GM10266 (cell line): ENCODE results near the gene C11orf86.

Source experiments
- DNase-seq: peaks from one replicate; pipeline ENCODE4 v3.0.0; 2012; ENCODE audit errors: extremely low spot score
- CTCF ChIP-seq: IDR thresholded peaks from 2 replicates; pipeline ENCODE4 v1.5.1; 2012; ENCODE audit warnings: mild to moderate bottlenecking, low read depth; ENCODE audit not compliant: control insufficient read depth, insufficient read depth; ENCODE audit errors: missing control alignments

Gene C11orf86

GRCh38 chr11:66937193-66937733 lies 37.8 kb upstream of the C11orf86 start:
- TF ChIP-seq CTCF, result no peak
- DNase-seq, result no peak

DNA sequence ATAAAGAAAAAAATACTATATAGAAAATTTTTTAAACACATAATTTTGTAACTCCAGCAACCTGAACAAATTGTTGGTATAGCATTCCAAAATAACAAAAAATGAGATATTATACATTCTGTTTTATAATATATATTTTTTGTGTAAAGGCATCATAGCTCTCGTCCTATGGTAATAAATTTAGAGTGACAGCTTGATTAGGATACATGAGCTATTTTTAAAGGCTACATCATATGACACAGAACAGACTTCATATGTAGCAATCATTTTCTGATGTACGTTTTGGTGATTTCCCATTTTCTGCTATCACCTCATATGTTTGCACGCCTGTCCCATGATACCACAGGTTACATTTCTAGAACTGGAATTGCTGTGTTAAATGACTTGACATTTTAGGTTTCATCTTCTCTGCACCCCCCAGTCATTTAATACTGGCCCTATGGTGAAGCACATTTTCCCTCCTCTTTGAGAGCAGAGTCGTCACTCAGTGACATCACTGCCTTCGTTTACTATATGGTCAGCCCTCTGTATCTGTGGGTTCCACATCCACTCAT lies 36.4 kb upstream of the C11orf86 start:
- TF ChIP-seq CTCF, result no peak
- DNase-seq, result no peak

DNA sequence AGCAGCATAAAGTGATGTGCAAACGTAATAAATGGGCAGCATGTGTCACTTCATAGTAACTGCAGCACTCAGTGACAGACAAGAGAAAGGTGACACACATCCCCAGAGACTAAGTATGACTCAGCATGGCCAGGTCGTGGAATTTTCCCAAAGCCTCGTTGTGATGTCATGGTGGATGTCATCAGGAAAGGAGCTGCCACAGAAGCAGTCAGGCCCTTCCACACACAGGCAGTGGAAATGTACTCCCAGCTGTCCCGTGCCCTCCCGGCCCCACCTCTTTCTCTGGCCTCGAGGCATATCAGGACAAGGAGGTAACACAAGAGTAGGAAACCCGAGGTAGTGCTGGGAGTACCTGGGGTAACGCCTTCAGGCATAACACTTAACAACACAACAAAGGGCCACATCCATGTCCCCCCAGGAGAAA lies 25.0 kb upstream of the C11orf86 start:
- DNase-seq, result no peak
- no peak for TF ChIP-seq CTCF

DNA sequence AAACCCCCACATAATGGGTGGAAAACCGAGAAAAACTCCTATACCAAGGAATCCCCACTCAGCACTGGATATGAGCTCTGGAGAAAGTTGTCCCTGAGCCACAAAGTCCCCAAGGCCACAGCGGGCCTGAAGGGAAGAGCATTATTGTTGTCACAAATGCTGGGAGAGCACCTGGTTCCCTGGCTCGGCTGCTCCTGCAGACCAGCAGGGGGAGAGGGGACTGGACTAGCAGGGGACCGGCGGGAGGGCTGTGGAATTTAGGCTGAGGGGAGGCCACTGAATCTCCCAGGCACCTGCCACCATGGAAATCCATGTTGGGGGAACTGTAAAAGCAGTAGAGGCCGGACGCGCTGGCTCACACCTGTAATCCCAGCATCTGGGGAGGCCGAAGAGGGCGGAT lies 24.0 kb upstream of the C11orf86 start:
- TF ChIP-seq CTCF, result no peak
- no peak for DNase-seq

- no peak for DNase-seq
- TF ChIP-seq CTCF, result no peak
Measured at GRCh38 chr11:66951927-66952337, 23.2 kb upstream of the C11orf86 start.

DNA sequence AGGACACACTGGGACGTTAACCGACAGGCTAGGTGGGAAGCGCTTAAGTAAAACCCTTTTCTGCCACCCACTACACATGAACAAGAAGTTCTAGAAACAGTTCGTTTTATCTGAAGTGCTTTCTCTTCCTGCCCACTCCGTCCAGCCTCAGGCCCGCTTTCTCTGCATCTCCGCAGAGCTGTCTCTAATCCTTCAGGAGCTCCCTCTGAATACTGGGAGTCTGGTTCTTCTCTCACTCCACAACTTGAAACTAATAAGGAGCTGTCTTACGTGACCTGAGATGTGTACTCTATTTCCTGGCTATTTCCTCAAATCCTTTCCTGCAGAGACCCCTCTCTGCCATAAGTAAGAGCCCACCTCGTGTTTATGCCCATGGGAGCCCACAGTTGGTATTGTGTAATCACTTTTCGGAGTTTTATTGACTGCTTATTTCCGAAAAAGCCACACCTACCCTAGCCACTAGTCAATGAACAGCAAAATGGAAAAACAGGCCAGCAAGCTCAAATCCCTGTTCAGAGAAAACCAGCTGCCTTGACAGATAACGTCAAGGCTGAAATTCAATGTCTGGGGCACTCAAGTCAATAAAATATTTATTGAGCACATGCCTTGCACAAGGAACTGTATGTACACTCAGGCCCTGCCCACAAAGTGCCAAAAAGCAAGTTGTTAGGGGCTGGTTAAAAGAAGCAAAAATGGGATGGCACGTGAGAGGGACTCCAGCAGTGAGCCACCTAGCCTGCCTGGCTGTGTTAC lies 21.8 kb upstream of the C11orf86 start:
- no peak for DNase-seq
- no peak for TF ChIP-seq CTCF

GRCh38 chr11:66956689-66957290 lies 18.3 kb upstream of the C11orf86 start:
- no peak for DNase-seq
- no peak for TF ChIP-seq CTCF
